Stimulated activated CD8-positive, alpha-beta memory T cell treated with anti-CD3 and anti-CD28 coated beads, Interleukin-4, amount 100 ng/mL, for 4 hours (primary cell): ENCODE data around the gene MYBBP1A.

ENCODE experiments used
- DNase-seq, 2 donors: peaks; one replicate each; pipeline ENCODE4 v3.0.0-alpha.2; 2020; ENCODE audit warnings: low read depth in 2 of 2, low spot score in 1 of 2

MYBBP1A gene

GRCh38 chr17:4520894-4521600 lies 34.1 kb downstream of the MYBBP1A start:
- DNase-seq: no peak

GRCh38 chr17:4520060-4520893 lies 34.9 kb downstream of the MYBBP1A start:
- no peak for DNase-seq

- DNase-seq: no peak
Measured at GRCh38 chr17:4519361-4519788, 35.8 kb downstream of the MYBBP1A start.

GRCh38 chr17:4518901-4519300 lies 36.3 kb downstream of the MYBBP1A start:
- no peak for DNase-seq

- no peak for DNase-seq
Measured at GRCh38 chr17:4516735-4517134, 38.4 kb downstream of the MYBBP1A start.

GRCh38 chr17:4515501-4515900 lies 39.7 kb downstream of the MYBBP1A start:
- no peak for DNase-seq

GRCh38 chr17:4514779-4515178 lies 40.4 kb downstream of the MYBBP1A start:
- no peak for DNase-seq

GRCh38 chr17:4514206-4514605 lies 41.0 kb downstream of the MYBBP1A start:
- no peak for DNase-seq

- no peak for DNase-seq
Measured at GRCh38 chr17:4513113-4514032, 41.8 kb downstream of the MYBBP1A start.

- no peak for DNase-seq
Measured at GRCh38 chr17:4512156-4513112, 42.8 kb downstream of the MYBBP1A start.

GRCh38 chr17:4511199-4511932 lies 43.8 kb downstream of the MYBBP1A start:
- DNase-seq: no peak

- DNase-seq: no peak
Measured at GRCh38 chr17:4510618-4510941, 44.6 kb downstream of the MYBBP1A start.

- no peak for DNase-seq
Measured at GRCh38 chr17:4509923-4510617, 45.1 kb downstream of the MYBBP1A start.

- DNase-seq: no peak
Measured at GRCh38 chr17:4509401-4509800, 45.8 kb downstream of the MYBBP1A start.

GRCh38 chr17:4508207-4508606 lies 47.0 kb downstream of the MYBBP1A start:
- DNase-seq: no peak

- DNase-seq: no peak
Measured at GRCh38 chr17:4507361-4508111, 47.6 kb downstream of the MYBBP1A start.

- no peak for DNase-seq
Measured at GRCh38 chr17:4506892-4507291, 48.3 kb downstream of the MYBBP1A start.

- no peak for DNase-seq
Measured at GRCh38 chr17:4506175-4506813, 48.9 kb downstream of the MYBBP1A start.
